ENCODE measurements around the gene RAB10. TPM values are rescaled to one million over a fixed set of nuclear protein-coding genes. Genes with fewer than 3 reads are reported as not detected.

The RAB10 gene
- total RNA-seq, 1 experiment from 2014 or later, result 117 TPM

GRCh38 chr2:26157580-26157979 is 123.7 kb downstream of the RAB10 start:
- DNase-seq (ENCODE audit: low read depth), result no peak

DNA sequence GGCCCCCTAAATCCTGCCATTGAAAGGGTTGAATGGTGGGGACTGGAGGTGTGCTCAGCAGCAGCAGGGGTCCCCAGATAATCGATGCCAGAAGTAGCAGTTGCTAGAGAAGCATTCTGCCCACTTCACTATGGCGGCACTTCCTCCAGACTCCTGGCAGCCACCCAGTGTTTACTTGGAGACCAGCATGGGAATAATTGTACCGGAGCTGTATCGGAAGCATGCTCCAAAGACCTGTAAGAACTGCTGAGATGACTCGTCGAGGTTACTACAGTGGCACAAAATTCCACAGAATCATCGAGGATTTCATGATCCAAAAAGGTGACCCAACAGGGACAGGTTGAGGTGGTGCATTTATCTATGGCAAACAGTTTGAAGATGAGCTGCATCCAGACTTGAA is 128.0 kb downstream of the RAB10 start:
- no peak for DNase-seq (ENCODE audit: low read depth)

DNA sequence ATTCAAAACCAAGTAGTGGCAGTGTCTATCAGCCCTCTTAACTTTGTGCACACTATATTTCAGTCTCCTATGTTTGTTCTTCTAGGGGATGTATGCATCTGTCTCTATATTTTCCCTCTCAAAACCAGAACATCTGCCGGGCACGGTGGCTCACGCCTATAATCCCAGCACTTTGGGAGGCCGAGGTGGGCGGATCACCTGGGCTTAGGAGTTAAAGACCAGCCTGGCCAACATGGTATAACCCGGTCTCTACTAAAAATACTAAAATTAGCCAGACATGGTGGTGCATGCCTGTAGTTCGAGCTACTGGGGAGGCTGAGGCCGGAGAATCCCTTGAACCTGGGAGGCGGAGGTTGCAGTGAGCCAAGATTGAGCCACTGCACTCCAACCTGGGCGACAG is 129.1 kb downstream of the RAB10 start:
- no peak for DNase-seq (ENCODE audit: low read depth)

DNA sequence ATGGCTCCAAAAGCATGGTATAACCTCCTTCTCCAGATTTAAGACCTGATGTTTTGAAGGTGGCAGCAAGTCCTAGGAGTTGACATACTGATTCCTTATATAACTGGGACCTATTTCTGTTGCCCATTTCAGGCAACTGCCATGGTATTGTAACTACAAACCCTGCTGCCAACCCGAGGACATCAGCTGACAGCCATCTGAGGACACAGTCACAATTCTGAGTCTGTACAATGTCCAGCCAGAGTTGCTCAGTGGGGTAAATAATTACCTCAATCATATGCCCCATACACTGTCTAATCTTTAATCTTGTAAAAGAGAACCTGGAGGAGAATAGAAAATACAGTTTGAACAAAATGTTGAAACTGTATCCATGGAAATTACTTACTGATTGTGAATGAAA is 130.3 kb downstream of the RAB10 start:
- DNase-seq (ENCODE audit: low read depth), result no peak

GRCh38 chr2:26164641-26165211 is 130.8 kb downstream of the RAB10 start:
- DNase-seq (ENCODE audit: low read depth), result no peak

DNA sequence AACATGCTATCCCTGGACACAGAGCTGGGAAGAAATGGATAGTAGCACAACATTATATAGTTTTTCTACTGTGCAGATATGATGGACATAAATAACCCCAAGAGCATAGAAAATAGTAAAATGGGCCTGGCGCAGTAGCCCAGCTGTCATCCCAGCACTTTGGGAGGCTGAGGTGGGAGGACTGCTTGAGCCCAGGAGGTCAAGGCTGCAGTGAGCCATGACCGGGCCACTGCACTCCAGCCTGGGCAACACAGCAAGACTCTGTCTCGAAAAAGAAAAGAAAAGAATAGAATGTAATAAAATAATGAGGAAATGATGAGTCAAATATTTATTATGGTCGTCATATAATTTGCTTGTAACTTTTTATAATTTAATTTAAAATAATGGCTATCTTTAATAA is 131.5 kb downstream of the RAB10 start:
- DNase-seq (ENCODE audit: low read depth), result no peak

DNA sequence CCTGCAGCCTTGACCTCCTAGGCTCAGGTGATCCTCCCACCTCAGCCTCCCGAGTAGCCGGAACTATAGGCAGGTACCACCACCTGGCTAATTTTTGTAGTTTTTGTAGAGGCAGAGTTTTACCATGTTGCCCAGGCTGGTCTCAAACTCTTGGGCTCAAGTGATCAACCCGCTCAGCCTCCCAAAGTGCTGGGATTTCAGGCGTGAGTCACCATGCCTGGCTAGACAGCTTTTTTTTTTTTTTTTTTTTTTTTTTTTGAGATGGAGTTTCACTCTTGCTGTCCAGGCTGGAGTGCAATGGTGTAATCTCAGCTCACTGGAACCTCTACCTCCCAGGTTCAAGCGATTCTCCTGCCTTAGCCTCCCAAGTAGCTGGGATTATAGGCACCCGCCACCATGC is 132.7 kb downstream of the RAB10 start:
- DNase-seq (ENCODE audit: low read depth), result peak; percentile 59

DNA sequence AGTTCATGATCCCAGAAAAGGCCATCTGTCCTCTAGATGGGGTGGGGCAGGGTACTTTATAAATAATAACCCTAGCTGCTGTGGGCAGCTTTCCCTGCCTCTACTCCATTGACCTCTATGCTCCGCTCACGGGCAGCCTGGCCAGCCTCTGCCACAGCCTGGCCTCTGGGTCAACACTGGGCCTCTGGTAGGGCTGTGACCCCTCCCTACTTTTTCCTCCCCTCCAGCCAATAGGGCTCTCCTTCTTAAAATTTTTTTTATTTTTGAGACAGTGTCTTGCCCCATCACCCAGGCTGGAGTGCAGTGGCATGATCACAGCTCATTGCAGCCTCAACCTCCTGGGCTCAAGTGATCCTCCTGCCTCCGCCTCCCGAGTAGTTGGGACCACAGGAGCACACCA is 134.9 kb downstream of the RAB10 start:
- no peak for DNase-seq (ENCODE audit: low read depth)

GRCh38 chr2:26169226-26169625 is 135.3 kb downstream of the RAB10 start:
- DNase-seq (ENCODE audit: low read depth), result no peak

- no peak for DNase-seq (ENCODE audit: low read depth)
Measured at GRCh38 chr2:26169681-26170414, 136.0 kb downstream of the RAB10 start.

- no peak for DNase-seq (ENCODE audit: low read depth)
Measured at GRCh38 chr2:26170795-26171194, 136.9 kb downstream of the RAB10 start.

DNA sequence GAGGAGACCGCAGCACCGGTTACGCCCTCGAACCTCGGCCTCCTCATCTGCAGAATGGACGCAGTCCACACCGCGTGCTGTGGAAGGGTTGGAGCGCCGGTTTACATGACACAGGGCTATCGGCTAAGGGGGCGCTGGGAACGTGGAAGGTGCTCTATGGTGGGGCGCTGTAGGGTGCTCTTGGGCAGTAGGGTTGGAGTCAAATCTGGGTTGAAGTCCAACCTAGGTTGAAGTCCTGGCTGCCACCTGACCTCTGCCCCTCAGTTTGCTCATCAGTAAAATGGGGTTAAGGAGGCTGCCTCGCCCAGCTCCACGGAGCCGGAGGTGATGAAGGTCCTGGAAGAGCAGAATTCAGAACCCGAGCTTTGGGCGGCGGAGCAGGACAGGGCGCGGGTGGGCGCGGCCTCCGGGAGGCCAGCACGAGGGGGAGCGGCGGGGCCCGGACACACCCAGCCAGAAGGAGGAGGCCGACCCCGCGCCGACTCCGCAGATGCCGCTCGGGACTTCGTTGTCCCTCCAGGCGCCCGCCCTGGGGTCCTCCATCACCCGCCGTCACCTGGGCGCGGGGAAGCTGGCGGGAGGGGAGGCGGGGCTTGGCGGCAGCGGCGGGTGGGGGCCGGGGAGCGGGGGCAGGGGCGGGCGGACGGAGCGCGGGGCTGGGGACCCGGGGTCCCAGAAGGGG is 138.4 kb downstream of the RAB10 start:
- no peak for DNase-seq (ENCODE audit: low read depth)

GRCh38 chr2:26172871-26173775 is 139.2 kb downstream of the RAB10 start, which contains the start of gene GAREM2:
Gene GAREM2, plus strand, starts transcription at chr2:26173088. Its CDS starts 133 bp downstream, at chr2:26173221.
- DNase-seq (ENCODE audit: low read depth), result peak; percentile 35

DNA sequence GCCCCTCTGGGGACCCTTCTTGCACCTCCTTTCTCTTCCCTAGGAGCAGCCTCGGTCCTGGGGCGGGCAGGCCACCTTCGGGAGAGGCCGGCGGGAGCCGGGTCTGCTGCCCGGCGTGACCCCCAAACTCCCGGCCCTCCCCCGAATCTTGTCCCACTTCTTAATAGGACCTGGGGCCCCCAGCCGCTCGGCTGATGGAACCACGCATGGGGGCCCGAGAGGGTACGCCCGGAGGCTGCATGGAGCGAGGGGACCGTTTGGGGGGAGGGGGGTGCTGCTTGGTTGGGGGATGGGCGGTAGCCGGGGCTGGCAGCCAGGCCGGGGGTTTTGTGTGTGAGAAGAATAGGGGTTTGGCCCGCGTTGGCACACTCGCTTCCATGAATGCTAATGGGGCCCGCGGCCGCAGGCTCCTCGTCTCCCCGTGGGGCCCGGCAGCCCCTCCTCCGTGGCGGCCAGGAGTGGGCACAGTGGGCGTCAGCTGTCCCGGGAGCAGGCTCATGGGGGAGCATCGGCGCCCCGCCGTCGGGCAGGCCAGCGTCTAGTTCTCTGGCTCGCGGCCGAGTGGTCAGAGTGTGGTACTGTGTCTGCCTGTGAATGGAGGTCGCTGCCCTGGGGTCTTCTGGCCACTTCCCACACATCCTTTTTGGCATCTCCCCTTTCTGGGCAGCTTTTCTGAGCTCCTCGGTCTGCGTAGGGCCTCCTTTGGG is 140.0 kb downstream of the RAB10 start:
- DNase-seq (ENCODE audit: low read depth), result no peak

DNA sequence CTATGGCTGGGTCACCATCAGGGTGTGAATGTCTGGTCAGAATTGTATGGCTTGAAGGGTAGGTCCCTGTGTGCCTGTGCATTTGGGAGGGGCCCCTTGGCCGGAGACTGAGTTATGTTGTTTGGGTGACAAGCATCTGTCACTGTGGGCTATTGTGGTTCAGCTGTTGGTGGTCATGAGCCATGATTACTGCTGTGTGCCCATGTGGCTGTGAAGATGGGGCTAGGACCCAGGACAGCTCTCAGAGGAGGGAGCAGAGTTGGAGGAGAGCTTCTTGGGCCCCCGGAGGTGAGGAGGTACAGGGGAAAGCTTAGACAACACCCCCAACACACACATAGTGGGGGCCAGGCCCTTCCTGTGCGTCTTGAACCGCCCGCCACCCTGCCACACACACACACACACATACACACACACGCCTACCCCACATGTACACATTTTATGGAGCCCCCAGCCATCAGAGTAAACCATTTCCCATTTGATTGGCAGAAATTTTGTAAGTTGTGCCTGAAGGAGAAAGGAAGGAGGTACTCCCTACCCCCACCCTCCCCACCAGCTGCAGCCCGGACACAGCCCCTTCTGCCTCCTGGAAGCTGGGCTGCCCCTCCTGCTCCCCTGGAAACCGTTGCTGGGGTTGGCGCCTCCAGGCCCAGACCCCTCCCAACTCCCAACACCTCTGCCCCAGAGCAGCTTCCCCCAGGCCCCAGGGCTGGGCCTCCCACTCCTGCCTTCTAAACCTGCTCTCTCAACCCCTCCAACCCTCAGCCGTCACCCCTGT is 141.0 kb downstream of the RAB10 start:
- no peak for DNase-seq (ENCODE audit: low read depth)

DNA sequence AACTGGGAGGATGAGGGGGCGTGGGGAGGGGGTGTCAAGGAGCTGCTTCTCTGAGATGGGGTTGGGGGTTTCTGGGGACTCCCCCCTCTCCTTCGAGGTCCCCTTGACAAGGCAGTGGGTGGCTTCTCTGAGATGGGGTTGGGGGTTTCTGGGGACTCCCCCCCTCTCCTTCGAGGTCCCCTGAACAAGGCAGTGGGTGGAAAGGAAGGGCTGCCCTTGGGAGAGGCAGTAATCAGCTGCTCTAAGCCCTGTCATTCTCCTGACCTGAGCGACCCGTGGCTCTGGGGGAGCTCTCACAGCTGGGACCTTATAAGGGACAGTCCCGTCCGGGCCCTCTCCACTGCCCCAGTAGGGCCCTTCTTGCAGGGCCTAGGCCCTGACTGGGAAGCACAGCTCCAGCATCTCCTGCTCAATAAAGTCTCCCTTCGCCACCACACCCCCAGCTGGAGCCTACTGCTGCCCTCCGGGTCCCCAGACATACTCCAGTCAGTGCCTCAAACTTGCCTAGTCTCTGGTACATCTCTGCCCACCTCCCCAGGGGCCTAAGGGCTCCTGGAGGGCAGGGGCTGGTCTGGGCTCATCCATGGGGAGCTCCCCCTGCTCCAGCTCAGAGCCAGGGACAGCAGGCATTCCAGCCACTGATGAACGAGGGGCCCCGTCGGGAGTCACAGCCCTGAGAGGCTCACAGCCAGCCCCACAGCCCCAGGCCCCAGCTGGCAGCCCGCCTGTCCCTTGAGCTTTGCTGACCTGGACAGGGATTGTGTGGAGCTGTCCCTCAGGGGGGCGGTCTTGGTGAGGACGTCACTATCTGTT is 141.8 kb downstream of the RAB10 start:
- DNase-seq (ENCODE audit: low read depth), result no peak

DNA sequence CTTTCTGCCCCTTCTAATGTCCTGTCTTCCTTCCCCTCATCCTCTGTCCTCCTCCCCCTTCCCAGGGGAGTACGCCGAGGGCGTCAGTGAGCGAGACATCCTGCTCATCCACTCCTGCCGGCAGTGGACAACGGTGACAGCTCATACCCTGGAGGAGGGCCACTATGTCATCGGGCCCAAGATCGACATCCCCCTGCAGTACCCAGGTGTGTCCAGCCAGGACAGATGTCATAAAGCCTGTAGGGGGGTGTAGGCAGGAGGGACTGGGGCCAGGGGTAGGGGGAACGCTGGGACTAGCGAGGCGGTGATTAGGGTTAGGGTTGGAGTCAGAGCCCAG is 142.4 kb downstream of the RAB10 start:
- no peak for DNase-seq (ENCODE audit: low read depth)

DNA sequence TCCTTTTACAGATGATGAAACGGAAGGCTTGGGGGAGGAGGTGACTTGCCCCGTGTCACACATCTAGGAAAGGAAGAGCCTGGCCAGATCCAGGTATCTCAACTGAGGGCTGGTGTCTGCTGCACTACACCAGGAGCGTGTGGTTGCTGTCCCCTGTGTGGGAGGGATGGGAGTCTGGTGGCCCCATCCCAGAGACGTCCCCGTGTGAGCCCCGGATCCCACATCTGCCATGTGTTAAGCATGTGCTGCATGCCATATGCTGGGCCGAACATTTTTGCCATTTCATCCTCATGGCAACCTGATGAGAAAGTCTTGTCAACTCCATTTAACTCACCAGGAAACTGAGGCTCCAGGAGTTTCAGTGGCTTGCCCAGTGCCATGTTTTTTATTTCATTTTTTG is 143.2 kb downstream of the RAB10 start:
- no peak for DNase-seq (ENCODE audit: low read depth)

GRCh38 chr2:26178246-26178645 is 144.4 kb downstream of the RAB10 start:
- no peak for DNase-seq (ENCODE audit: low read depth)
